DND-41 (cell line): ENCODE data around the gene CLSTN2.

ENCODE experiments used
- ATAC-seq: fragments of 200-7000 bp; cut with Tn5 transposase; 3 replicates; pipeline ENCODE4 v1.9.1; 2021; ENCODE audit warnings: low read depth; ENCODE audit not compliant: insufficient read depth
- DNase-seq: peaks from one replicate; pipeline ENCODE4 v3.0.0-alpha.2; 2020
- H2AFZ ChIP-seq: 2 replicates; pipeline ENCODE4 v1.6.0; 2012; ENCODE audit warnings: low read depth, low read length
- H3K27ac ChIP-seq: 2 replicates; pipeline ENCODE4 v1.5.1; 2012; ENCODE audit warnings: low read length, inconsistent platforms
- H3K27me3 ChIP-seq: fragments of 200-600 bp; sonication (generic); 2 replicates; pipeline ENCODE4 v1.6.0; 2012; ENCODE audit warnings: low read length, mild to moderate bottlenecking, inconsistent platforms; ENCODE audit not compliant: insufficient read depth, poor library complexity
- H3K36me3 ChIP-seq: 2 replicates; pipeline ENCODE4 v1.5.1; 2012; ENCODE audit warnings: low read length, inconsistent platforms; ENCODE audit not compliant: insufficient read depth
- H3K4me1 ChIP-seq: 2 replicates; pipeline ENCODE4 v1.5.1; 2012; ENCODE audit warnings: mild to moderate bottlenecking, low read length; ENCODE audit not compliant: insufficient read depth
- H3K4me2 ChIP-seq: 2 replicates; pipeline ENCODE4 v1.6.0; 2012; ENCODE audit warnings: mild to moderate bottlenecking, moderate library complexity, low read length, inconsistent platforms; ENCODE audit not compliant: insufficient read depth
- H3K4me3 ChIP-seq, 2 experiments: fragments of 200-600 bp in 1 of 2; shearing (Covaris generic) in 1 of 2; 2 replicates each; pipeline ENCODE4 v1.5.1; 2012 to 2016; ENCODE audit warnings: inconsistent platforms in 2 of 2, low read length in 2 of 2, mild to moderate bottlenecking in 2 of 2, low read depth in 1 of 2, moderate library complexity in 1 of 2
- H3K79me2 ChIP-seq: 2 replicates; pipeline ENCODE4 v1.6.0; 2012; ENCODE audit warnings: low read length, inconsistent platforms; ENCODE audit not compliant: insufficient read depth
- H3K9ac ChIP-seq: 2 replicates; pipeline ENCODE4 v1.6.0; 2012; ENCODE audit warnings: low read depth, mild to moderate bottlenecking, inconsistent platforms, low read length, moderate library complexity
- H3K9me3 ChIP-seq: 2 replicates; pipeline ENCODE4 v1.5.1; 2012; ENCODE audit warnings: low read length, moderate library complexity, mild to moderate bottlenecking, inconsistent platforms; ENCODE audit not compliant: insufficient read depth, severe bottlenecking
- H4K20me1 ChIP-seq: 2 replicates; pipeline ENCODE4 v1.6.0; 2012; ENCODE audit warnings: low read length; ENCODE audit not compliant: insufficient read depth
- CTCF ChIP-seq: IDR thresholded peaks from 2 replicates; pipeline ENCODE4 v1.5.1; 2012; ENCODE audit warnings: borderline replicate concordance, low read length, moderate library complexity, mild to moderate bottlenecking; ENCODE audit not compliant: poor library complexity, severe bottlenecking; ENCODE audit errors: extremely low read depth
- EZH2 ChIP-seq: IDR thresholded peaks from 3 replicates; pipeline ENCODE4 v1.6.1; 2012; ENCODE audit warnings: borderline replicate concordance, low read depth, mild to moderate bottlenecking, moderate library complexity, low read length, inconsistent platforms; ENCODE audit not compliant: severe bottlenecking

Gene CLSTN2

GRCh38 chr3:140219923-140220452 is 285.0 kb downstream of the CLSTN2 start:
- no peak overlapping the region for H2AFZ ChIP-seq
- H3K27ac ChIP-seq: no peak overlapping the region
- H3K9me3 ChIP-seq: no peaks in the 10 kb centered on the region
- ATAC-seq (no peak), DNase-seq (no peak)
- H3K4me1 ChIP-seq: no peaks in the 10 kb centered on the region
- H3K36me3 ChIP-seq: no peaks in the 10 kb centered on the region
- TF ChIP-seq EZH2 (no peak), CTCF (peak; percentile 42)
- no peaks in the 10 kb centered on the region for H4K20me1 ChIP-seq
- H3K4me3 ChIP-seq: no peak overlapping the region
- H3K79me2 ChIP-seq: no peaks in the 10 kb centered on the region
- H3K9ac ChIP-seq: no peak overlapping the region
- no peak overlapping the region for H3K4me2 ChIP-seq
- H3K27me3 ChIP-seq: peaks cover 5% of the 10 kb centered on the region

DNA sequence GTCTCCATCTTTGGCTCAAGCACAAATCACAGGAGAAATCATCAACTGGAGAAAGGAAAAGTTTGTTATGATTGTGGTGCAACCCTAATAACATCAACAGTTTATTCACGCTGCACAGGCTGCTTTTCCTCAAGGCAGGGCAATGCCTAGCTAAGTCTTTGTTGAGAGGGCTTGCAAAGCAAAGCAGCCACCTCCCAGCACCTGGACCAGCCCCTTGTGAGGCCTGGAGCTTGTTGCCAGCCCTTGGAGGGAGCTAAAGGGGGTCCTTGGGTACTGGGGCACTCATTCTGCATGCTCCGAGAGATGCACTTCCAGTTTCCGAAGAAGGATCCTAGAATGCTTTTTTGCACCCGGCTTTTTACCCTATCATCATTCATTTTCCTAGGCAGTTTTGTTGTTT is 288.2 kb downstream of the CLSTN2 start:
- no peak overlapping the region for H3K4me3 ChIP-seq
- no peaks in the 10 kb centered on the region for H3K79me2 ChIP-seq
- no peaks in the 10 kb centered on the region for H3K36me3 ChIP-seq
- H3K9me3 ChIP-seq: no peaks in the 10 kb centered on the region
- no peaks in the 10 kb centered on the region for H4K20me1 ChIP-seq
- no peak overlapping the region for H3K4me2 ChIP-seq
- H3K9ac ChIP-seq: no peak overlapping the region
- H2AFZ ChIP-seq: no peak overlapping the region
- TF ChIP-seq CTCF (no peak), EZH2 (no peak)
- no peak for ATAC-seq
- no peaks in the 10 kb centered on the region for H3K4me1 ChIP-seq
- DNase-seq: no peak
- no peaks in the 10 kb centered on the region for H3K27me3 ChIP-seq
- H3K27ac ChIP-seq: no peak overlapping the region

GRCh38 chr3:140223631-140224030 is 288.6 kb downstream of the CLSTN2 start:
- Histone ChIP-seq H2AFZ (no peak overlapping the region), H3K27ac (no peak overlapping the region), H3K27me3 (no peaks in the 10 kb centered on the region), H3K9ac (no peak overlapping the region), H3K9me3 (no peaks in the 10 kb centered on the region), H3K36me3 (no peaks in the 10 kb centered on the region), H3K4me3 (no peak overlapping the region), H3K4me2 (no peak overlapping the region), H4K20me1 (no peaks in the 10 kb centered on the region), H3K4me1 (no peaks in the 10 kb centered on the region), H3K79me2 (no peaks in the 10 kb centered on the region)
- ATAC-seq (no peak), DNase-seq (no peak)
- no peak for TF ChIP-seq CTCF
- no peak for TF ChIP-seq EZH2

DNA sequence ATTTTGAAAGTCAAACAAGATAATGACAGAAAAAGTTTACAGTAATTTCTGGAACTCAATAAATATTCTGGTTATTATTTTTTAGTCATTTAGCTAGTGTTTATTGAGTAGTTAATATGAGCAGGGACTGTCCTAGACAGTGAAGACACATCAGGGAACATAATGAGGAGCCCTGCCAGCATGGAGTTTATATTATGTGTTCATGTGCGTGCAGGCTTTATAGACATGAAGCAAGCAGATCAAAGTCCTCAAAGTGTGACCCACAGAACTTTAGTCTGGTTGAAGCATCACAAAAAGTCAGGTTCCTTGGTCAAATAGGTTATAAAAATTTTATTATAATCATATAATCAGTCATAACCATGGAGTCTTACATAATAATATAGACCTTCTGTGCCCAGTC is 289.3 kb downstream of the CLSTN2 start:
- no peak overlapping the region for H3K9ac ChIP-seq
- DNase-seq: no peak
- no peaks in the 10 kb centered on the region for H4K20me1 ChIP-seq
- no peaks in the 10 kb centered on the region for H3K9me3 ChIP-seq
- H3K79me2 ChIP-seq: no peaks in the 10 kb centered on the region
- H3K4me1 ChIP-seq: no peaks in the 10 kb centered on the region
- no peak overlapping the region for H3K4me3 ChIP-seq
- no peak overlapping the region for H2AFZ ChIP-seq
- no peak for ATAC-seq
- no peak for TF ChIP-seq CTCF
- no peak for TF ChIP-seq EZH2
- H3K36me3 ChIP-seq: no peaks in the 10 kb centered on the region
- no peak overlapping the region for H3K27ac ChIP-seq
- H3K27me3 ChIP-seq: no peaks in the 10 kb centered on the region
- H3K4me2 ChIP-seq: no peak overlapping the region
